ENCODE measurements around the gene RUBCNL.
A peak's percentile ranks its signal among the peaks of the same experiment; 100 is the strongest.
"Not testable (repeated sequence)": the region's sequence is repeated elsewhere in the genome, so short reads cannot be mapped to it uniquely, and the experiment has no call there.

The RUBCNL gene, protein sequence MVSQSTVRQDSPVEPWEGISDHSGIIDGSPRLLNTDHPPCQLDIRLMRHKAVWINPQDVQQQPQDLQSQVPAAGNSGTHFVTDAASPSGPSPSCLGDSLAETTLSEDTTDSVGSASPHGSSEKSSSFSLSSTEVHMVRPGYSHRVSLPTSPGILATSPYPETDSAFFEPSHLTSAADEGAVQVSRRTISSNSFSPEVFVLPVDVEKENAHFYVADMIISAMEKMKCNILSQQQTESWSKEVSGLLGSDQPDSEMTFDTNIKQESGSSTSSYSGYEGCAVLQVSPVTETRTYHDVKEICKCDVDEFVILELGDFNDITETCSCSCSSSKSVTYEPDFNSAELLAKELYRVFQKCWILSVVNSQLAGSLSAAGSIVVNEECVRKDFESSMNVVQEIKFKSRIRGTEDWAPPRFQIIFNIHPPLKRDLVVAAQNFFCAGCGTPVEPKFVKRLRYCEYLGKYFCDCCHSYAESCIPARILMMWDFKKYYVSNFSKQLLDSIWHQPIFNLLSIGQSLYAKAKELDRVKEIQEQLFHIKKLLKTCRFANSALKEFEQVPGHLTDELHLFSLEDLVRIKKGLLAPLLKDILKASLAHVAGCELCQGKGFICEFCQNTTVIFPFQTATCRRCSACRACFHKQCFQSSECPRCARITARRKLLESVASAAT

GRCh38 chr13:46387064-46387851, at the start of gene RUBCNL:
TSS of gene RUBCNL (minus strand) at chr13:46387252. CDS start at chr13:46372475, 14,777 bp downstream.
- DNase-seq: no peak

DNA sequence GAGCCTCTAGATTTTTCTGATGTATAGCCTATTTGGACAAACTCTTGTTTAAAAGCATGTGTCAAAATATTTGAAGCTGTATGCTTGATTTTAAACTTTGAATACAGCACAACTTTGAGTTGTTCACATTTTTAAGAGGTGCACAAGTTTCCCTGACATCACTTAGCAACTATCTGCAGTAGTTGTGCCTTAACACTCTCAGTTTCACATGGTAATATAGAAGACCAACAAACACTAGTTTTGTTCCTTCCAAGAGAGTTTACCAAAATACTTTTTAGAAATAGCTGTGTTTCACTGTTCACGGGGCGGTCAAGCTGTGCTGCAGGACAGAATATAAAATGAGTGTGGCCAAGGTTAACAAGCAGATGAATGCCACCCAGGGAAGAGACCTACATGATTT, 42.5 kb upstream of the RUBCNL start:
- not testable (repeated sequence) for DNase-seq

DNA sequence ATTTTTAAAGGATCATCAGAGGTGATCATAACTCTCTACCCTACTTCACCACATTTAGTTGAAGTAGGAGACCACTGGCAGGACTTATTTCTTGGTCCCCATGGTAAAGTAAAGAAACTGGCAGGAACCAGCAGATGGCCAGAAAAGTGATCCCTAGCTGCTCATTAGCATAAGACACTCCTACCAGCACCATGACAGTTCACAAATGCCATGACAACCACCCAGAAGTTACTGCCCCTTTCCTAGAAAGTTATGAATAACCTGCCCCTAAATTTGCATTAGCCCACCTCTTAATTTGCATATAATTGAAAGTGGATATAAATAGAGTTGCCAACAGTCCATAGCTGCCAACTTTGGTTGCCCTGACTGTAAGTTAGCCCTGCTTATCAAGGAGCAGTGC, 18.4 kb upstream of the RUBCNL start:
- peak; percentile 39 for DNase-seq

DNA sequence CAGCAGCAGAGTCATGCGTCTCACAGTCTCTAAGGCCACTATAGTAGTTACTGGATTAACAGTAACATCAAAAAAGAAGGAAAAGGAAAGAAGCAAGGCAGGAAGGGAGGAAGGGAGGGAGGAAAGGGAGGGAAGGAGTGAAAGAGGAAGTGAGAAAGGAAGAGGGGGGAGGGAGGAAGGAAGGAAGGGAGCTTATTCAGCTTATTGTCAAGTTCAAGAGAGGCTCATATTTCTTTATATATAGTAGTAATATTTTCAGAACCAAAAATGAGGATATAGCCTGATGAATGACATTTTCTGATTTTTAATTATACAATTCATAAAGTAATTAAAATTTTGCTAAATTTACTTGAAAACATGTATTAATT, 17.7 kb upstream of the RUBCNL start:
- DNase-seq: no peak

GRCh38 chr13:46403851-46404732, 17.0 kb upstream of the RUBCNL start:
- no peak for DNase-seq

DNA sequence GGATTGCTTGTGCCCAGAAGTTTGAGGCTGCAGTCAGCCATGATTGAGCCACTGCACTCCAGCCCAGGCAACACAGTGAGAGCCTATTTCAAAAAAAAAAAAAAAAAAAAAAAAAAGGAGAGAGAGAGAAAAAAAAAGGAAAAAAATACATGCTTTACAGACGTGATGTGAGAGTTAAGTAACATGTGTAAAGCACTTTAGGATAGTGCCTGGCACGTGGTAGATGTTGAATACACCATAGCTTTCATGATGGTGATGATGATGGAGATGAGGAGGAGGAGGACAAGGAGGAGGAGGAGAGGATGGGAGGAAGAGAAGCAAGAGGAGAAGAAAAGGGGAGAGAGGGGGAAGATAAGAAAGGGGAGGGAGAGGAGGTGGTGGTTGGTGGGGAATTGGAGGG, 15.1 kb upstream of the RUBCNL start:
- no peak for DNase-seq

- DNase-seq: no peak
These were observed 14.4 kb upstream of the RUBCNL start for GRCh38 chr13:46401432-46401831.

GRCh38 chr13:46396341-46396740, 9.3 kb upstream of the RUBCNL start:
- no peak for DNase-seq

- DNase-seq: no peak
These were observed 5.9 kb upstream of the RUBCNL start for GRCh38 chr13:46392967-46393366.

DNA sequence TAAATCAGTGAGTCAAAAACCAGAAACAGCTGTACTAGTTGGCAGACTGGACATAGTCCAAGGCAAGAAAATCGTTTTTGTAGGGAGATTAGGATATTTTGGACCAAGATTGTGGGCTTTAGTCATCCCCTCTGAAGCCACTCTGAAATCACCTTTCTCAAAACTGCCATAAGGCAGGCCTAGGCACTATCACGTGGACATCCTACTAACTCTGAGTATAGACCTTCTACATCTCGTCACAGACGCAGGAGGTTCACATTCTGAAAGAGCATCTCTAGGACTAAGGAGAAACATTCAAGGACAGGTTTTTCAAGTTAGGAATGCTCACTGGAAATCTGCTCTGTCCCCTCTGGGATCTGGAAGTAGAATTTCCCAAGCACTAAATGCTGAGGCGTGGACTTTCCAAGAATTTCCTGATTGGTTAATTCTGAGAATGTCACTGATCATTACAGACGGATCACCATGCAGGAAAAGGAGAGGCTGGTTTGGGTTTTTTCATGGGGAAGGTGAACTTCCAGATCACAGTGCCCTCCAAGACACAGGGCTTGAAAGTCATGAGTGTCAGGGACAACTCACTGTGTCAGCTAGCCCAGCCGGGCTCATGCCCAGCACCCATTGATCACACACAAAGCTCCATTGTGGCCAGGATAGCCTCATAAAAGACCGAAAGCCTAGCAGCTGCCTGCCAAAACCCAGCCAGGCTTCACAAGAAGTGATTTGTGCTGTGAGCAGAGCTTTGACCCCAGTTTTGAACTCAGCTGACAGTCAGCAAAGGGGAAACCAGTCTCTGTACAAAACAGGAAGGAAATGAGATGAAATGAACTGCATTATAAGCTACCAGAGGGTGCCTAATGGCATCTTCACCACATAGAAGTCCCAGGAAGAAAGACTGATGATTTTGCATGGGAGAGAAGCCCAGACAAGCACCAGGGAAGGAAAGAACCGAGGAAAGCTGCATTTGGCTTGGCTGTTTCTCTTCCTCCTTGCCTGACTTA, 2.7 kb upstream of the RUBCNL start:
- DNase-seq: no peak

DNA sequence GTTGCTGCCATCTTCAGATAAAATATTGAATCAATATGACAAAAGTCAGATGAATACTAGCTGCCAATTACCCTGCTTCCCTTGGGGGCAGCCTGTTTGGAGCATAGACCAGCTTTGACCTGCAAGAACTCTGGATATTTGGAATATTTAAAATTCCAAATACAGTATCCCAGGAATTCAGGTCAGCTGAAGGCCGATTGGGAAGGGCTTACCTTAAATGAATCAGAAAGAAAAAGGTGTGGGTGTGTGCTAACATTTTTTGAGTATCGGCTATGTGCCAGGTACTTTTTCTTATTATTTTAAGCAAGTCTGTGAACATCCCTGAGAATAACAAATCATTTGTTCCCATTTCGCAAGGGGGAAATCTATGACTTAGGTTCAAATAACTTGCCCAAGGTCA, 1.8 kb upstream of the RUBCNL start:
- DNase-seq: no peak

DNA sequence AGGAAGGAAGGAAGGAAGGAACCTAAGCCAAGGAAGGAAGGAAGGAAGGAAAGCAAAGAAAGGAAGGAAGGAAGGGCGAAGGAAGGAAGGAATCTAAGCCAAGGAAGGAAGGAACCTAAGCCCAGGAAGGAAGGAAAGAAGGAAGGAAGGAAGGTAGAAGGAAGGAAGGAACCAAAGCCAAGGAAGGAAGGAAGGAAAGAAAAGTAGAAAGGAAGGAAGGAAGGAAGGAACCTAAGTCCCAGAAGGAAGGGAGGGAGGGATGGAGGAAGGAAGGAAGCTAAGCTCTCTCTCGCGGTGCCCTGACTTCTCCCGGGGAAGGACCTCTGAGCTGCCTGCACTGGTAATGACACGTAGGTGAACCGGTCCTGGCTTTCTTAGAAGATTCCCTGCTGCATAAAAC, 1.3 kb upstream of the RUBCNL start:
- no peak for DNase-seq

DNA sequence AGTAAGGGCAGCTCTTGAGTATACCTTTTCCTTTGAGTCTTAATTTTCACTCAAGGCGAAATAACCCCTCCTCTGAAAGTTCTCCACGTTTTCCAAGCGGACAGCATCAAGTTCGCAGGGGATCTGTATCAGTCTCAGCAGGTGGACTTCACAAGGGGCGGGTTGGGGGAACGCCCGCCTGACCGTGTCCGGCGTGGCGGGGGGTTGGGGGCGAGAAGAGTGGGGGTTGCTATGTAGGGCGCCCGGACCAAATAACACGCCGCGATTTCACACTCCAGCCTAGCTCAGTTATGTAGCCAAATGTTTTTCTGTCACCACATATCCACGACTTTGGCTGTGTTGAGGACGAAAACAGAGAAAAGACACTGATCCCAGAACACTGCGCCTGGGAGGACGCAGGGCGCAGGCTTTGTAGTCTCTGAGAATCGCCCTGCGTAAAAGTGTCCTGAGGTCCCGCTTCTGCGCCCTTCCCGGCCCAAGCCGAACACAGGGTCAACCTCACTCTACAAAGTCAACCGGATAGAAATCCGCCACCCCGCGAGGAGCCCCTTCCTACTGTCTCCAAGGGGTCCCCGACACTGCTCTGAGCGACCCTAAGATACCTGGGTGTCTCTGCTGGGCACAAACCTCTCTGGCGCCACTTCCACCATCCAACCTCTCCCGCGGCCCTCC, 524 bp downstream of the RUBCNL start:
- no peak for DNase-seq

GRCh38 chr13:46385946-46386345, 1.1 kb downstream of the RUBCNL start:
- no peak for DNase-seq

GRCh38 chr13:46383383-46383782, 3.7 kb downstream of the RUBCNL start:
- DNase-seq: no peak

GRCh38 chr13:46382224-46382623, 4.8 kb downstream of the RUBCNL start:
- no peak for DNase-seq

- DNase-seq: no peak
These were observed 6.8 kb downstream of the RUBCNL start for GRCh38 chr13:46380242-46380641.

- DNase-seq: no peak
These were observed 7.4 kb downstream of the RUBCNL start for GRCh38 chr13:46379611-46380010.

GRCh38 chr13:46378411-46378810, 8.6 kb downstream of the RUBCNL start:
- DNase-seq: no peak

- no peak for DNase-seq
These were observed 9.5 kb downstream of the RUBCNL start for GRCh38 chr13:46377554-46377953.

DNA sequence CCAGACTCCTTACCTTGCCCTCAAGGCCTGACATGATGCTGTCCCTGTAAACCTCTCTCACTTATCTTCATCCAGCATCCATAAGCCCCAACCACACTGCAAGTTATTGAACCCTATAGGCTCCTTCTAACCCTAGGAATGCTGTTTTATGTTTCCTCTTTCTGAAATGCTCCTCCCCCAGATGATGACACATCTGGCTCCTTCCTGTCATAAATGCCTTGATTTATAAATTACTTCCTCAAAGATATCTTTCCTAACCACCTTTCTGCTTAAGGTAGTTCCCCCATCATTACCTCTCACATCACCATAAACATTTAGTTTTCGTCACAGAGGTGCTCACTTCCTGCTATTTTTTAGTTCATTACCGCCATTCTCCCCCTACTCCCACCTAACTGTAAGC, 12.3 kb downstream of the RUBCNL start:
- no peak for DNase-seq
